Measurements from ENCODE around the gene GALNT12.

The GALNT12 gene

GRCh38 chr9:98832768-98833089 lies 25.3 kb downstream of the GALNT12 start:
- DNase-seq (ENCODE audit: low spot score) (no peak), FAIRE-seq (no peak)

GRCh38 chr9:98833090-98833956 lies 25.9 kb downstream of the GALNT12 start:
- no peak for FAIRE-seq
- no peak for DNase-seq (ENCODE audit: low spot score)

GRCh38 chr9:98834386-98834785 lies 26.9 kb downstream of the GALNT12 start:
- no peak for FAIRE-seq
- no peak for DNase-seq (ENCODE audit: low spot score)

GRCh38 chr9:98836206-98836605 lies 28.7 kb downstream of the GALNT12 start:
- DNase-seq (ENCODE audit: low spot score) (no peak), FAIRE-seq (no peak)

GRCh38 chr9:98837516-98837915 lies 30.0 kb downstream of the GALNT12 start:
- DNase-seq (ENCODE audit: low spot score) (no peak), FAIRE-seq (no peak)

GRCh38 chr9:98838155-98838867 lies 30.8 kb downstream of the GALNT12 start:
- no peak for FAIRE-seq

GRCh38 chr9:98838868-98839565 lies 31.5 kb downstream of the GALNT12 start:
- FAIRE-seq (no peak), DNase-seq (ENCODE audit: low spot score) (no peak)

More at GRCh38 chr9:98838155-98838867, 30.8 kb downstream of the GALNT12 start:
- no peak for DNase-seq (ENCODE audit: low spot score)

- FAIRE-seq (no peak), DNase-seq (ENCODE audit: low spot score) (no peak)
Observed at GRCh38 chr9:98839724-98840123, 32.3 kb downstream of the GALNT12 start.

- DNase-seq (ENCODE audit: low spot score) (no peak), FAIRE-seq (no peak)
Observed at GRCh38 chr9:98842510-98842909, 35.0 kb downstream of the GALNT12 start.

GRCh38 chr9:98846081-98846480 lies 38.6 kb downstream of the GALNT12 start:
- no peak for DNase-seq (ENCODE audit: low spot score)
- no peak for FAIRE-seq

- FAIRE-seq (no peak), DNase-seq (ENCODE audit: low spot score) (no peak)
Observed at GRCh38 chr9:98846879-98847278, 39.4 kb downstream of the GALNT12 start.

- FAIRE-seq (peak; percentile 57), DNase-seq (ENCODE audit: low spot score) (peak; percentile 71)
Observed at GRCh38 chr9:98848450-98849149, 41.1 kb downstream of the GALNT12 start.

- FAIRE-seq (no peak), DNase-seq (ENCODE audit: low spot score) (no peak)
Observed at GRCh38 chr9:98849563-98849962, 42.1 kb downstream of the GALNT12 start.

GRCh38 chr9:98850851-98851729 lies 43.6 kb downstream of the GALNT12 start:
- DNase-seq (ENCODE audit: low spot score) (no peak), FAIRE-seq (no peak)

- DNase-seq (ENCODE audit: low spot score) (no peak), FAIRE-seq (no peak)
Observed at GRCh38 chr9:98851730-98852459, 44.4 kb downstream of the GALNT12 start.

GRCh38 chr9:98852460-98852734 lies 44.9 kb downstream of the GALNT12 start:
- FAIRE-seq (no peak), DNase-seq (ENCODE audit: low spot score) (no peak)

GRCh38 chr9:98852961-98853360 lies 45.5 kb downstream of the GALNT12 start:
- DNase-seq (ENCODE audit: low spot score) = no peak
- no peak for FAIRE-seq

GRCh38 chr9:98854266-98854665 lies 46.8 kb downstream of the GALNT12 start:
- no peak for DNase-seq (ENCODE audit: low spot score)
- FAIRE-seq = no peak

GRCh38 chr9:98855592-98855991 lies 48.1 kb downstream of the GALNT12 start:
- DNase-seq (ENCODE audit: low spot score) = no peak
- FAIRE-seq = no peak

GRCh38 chr9:98856982-98857381 lies 49.5 kb downstream of the GALNT12 start:
- FAIRE-seq (no peak), DNase-seq (ENCODE audit: low spot score) (no peak)
